ENCODE results near the gene ZNF423.

The ZNF423 gene

DNA sequence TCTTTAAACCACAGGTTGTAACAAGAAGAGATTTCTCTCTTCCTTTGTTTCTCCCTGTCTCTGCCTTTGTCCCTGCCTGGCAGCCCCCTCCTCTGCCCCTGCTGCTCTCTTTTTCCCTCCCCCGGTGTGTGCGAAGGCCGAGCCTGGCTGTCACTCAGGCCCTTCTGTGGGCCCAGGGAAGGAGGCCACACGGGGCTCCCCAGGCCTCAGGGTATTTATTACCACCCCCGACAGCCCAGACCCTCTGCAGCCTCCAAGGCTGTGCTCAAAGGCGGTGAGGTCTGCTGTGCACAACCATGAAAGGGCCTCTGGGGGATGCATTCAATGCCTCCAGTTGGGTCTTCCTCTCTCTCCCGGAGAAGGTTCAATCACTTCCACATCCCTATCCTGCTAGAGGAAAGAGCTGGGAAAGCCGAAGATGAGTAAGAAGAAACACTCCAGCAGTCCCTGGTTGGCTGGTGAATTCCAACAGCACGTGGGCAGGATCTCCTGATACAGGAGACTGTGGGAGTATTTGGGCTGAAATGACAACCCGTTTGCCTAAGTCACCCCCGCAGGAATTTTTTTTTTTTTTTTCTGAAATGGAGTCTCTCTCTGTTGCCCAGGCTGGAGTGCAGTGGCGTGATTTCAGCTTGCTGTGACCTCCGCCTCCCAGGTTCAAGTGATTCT, 34.2 kb downstream of the ZNF423 start:
- no peak for DNase-seq

- DNase-seq, result no peak
Observed at GRCh38 chr16:49821156-49821555, 34.8 kb downstream of the ZNF423 start.

- DNase-seq, result no peak
Observed at GRCh38 chr16:49817754-49818507, 38.0 kb downstream of the ZNF423 start.

GRCh38 chr16:49816875-49817274, 39.0 kb downstream of the ZNF423 start:
- DNase-seq, result no peak

- no peak for DNase-seq
Observed at GRCh38 chr16:49811644-49812334, 44.1 kb downstream of the ZNF423 start.

DNA sequence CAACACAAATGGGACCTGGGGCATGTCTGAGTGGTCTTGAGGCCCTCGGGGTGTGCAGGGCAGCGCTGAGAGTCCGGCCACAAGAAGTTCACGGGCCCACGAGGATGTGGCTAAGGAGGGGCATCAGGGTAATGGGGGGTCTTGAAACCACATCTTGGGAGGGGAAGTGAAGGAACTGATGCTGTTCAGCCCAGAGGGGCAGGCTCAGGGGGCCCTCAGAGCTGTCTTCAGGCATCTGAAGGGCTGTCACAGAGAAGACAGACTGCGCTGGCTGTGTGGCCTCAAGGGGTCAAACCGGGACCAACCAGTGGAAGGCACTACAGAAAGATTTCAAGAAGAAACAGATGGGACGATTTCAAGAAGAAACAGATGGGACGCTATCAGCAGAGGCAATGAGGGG, 45.1 kb downstream of the ZNF423 start:
- DNase-seq, result no peak

- no peak for DNase-seq
Observed at GRCh38 chr16:49809561-49809960, 46.4 kb downstream of the ZNF423 start.

DNA sequence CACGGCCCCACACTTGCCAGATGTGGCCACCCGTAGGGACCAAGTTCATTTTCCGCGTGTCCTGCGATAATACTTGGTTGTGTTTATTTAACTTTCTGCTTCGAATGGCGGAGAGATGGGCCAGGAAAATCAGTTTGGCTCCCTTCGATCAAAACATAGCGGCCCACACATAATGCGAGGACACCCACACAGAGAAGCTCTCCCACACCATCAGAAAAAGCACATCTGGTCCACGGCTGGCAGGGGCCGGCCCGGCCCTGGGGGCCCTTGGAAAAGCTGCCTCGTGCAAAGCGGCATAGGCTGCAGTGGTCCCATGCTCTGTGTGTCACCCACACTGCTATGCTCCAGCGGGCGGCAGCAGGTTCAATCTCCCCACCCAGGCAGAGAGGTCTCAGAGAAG, 46.9 kb downstream of the ZNF423 start:
- DNase-seq, result no peak

DNA sequence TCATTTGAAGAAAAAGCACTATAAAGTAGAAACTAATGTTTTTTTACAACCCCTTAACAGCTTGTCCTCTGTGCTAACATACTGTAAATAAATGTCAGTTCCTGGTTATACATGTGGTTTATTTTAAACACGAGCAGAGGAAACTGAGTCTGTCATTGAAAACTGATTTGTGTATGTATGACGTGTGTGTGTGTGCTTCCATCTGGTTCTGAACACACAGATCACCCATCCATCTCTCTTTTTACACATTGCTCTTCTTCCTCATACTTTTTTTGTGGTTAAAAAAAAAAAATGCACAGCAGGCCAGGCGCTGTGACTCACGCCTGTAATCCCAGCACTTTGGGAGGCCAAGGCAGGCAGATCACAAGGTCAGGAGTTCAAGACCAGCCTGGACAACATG, 49.5 kb downstream of the ZNF423 start:
- no peak for DNase-seq

GRCh38 chr16:49801290-49801689, 54.6 kb downstream of the ZNF423 start:
- DNase-seq, result no peak

- no peak for DNase-seq
Observed at GRCh38 chr16:49800876-49801275, 55.0 kb downstream of the ZNF423 start.

GRCh38 chr16:49800441-49800840, 55.5 kb downstream of the ZNF423 start:
- no peak for DNase-seq

DNA sequence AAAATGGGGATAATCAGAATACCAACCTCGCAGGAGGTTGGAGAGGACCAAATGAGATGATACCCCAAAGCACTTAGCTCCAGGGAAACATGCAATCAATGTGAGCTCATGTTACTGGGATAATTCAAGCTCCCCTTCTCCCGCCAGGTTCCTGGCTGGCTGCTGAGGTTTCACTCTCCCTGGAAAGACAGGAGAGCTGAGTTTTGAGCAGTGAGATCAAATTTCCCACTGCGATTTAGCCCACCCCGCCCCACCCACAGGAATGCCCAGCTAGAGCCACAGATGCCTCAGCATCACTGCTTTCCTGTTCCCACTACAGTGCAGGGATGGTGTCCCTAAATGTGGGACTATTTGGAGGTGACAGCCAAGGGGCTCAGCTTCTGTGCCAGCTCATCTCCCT, 56.7 kb downstream of the ZNF423 start:
- no peak for DNase-seq

GRCh38 chr16:49795513-49795912, 60.4 kb downstream of the ZNF423 start:
- no peak for DNase-seq

DNA sequence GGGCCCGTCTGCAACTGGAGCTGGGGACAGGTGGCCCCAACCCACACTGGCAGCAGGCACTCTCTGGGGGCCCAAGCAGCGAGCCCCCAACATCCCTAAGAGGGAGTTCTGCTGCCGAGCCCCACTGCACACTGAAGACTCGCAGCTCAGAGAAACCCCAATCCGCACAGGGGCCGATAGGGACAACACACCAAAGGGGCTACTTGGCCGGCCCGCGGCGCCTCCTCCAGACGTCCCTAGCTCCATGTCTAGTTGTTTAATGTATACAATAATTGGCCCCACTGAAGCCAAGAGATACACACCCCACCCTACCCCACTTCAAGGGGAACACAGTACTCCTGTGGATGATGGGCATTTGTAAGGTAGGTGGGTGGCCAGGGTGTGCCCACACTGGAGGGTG, 62.7 kb downstream of the ZNF423 start:
- no peak for DNase-seq

DNA sequence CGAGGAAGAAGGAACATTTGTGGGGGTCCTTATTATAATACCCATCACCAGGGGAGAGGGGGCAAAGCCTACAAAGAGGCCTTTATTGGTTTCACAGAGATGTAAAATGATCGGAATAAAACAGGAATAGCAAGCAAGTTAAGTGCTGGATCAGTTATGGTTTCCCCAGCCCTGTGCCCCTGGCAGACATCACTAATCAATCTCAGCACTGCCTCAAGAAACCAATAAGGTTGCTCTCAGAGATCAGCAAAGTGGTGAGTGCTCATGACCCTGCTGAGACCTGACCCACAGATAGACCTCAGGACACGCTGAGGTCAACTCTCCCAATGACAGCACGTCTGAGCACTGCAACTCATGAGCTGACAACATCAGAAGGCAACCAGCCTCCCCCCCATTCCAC, 66.3 kb downstream of the ZNF423 start:
- no peak for DNase-seq

GRCh38 chr16:49788986-49789385, 66.9 kb downstream of the ZNF423 start:
- no peak for DNase-seq

GRCh38 chr16:49788572-49788971, 67.3 kb downstream of the ZNF423 start:
- DNase-seq, result no peak

DNA sequence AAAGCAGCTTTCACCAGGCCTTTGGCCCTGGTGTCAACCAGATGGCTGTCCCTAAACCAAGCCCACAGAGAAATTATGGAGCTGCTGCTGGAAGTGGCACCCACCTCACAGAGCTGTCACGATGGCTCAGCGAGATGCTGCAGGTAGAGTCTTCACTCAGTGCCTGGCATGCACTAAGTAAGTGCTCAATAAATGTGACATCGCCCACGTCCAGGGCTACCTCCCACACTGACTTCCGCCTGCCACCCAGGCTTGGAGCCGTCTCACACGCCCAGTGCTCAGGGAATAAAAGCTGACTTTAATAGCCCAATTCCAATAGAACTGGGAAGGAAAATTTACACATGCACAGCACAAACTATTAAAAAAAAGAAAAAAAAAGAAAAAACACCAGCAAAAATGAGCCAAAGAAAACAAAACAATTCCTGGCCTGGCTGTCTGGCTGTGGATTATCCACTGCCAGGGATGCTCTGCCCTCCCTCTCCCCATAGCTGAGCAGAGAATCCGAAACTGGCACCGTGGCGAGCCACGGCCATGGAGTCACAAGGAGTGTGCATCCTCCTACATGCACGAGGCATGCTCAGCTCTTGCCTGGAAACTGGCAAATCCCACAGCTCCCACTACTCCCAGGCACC, 68.9 kb downstream of the ZNF423 start:
- DNase-seq, result no peak

DNA sequence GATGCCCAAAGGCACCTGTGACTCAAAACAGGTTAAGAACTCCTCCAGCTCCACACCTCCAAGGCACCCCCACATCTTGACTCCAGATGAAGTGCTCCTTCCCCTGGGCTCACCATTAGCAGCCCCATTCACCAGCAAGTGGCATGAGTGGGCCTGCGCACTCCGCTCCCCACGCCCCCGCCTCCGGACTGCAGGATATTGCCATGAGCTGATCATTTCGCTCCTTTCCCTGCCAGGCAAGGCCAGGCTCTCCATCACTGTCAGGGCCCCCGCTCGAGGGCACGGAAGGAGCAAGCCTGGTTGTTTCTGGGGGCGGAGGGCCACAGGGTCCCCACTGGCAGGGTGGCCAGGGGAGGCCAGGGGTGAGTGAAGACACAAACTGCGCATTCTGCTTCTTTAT, 69.9 kb downstream of the ZNF423 start:
- DNase-seq, result no peak

GRCh38 chr16:49782405-49782804, 73.5 kb downstream of the ZNF423 start:
- DNase-seq, result no peak

GRCh38 chr16:49781401-49781800, 74.5 kb downstream of the ZNF423 start:
- no peak for DNase-seq

DNA sequence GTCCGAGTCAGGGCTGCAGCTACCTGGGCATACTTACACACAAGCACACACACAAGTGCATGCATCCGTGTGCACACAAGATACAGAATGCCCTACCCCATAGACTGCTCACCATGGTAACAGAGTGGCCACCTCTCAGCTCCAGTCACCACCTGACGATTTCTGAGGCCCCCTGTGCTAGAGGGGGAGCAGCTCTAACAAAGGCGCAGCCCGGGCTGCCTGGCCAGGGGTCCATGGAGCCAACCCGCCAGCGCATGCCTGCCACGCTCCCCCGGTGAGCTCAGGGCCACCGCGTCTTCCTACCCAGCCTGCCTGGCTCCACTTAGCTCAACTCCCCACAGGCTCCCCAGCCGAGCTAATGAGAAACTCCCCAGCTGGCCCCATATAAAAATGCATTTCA, 75.5 kb downstream of the ZNF423 start:
- DNase-seq, result no peak

- no peak for DNase-seq
Observed at GRCh38 chr16:49779979-49780378, 75.9 kb downstream of the ZNF423 start.

Data from activated CD4-positive, alpha-beta T cell treated with anti-CD3 and anti-CD28 coated beads, Interleukin-2, amount 50 U/mL, for 16 hours (primary cell).